Putamen (tissue), 1 donor: ENCODE results near the gene UMAD1.
A peak's percentile ranks its signal among the peaks of the same experiment; 100 is the strongest.

Experiments used
- DNase-seq: peaks from one replicate; pipeline ENCODE4 v3.0.0-alpha.2; 2016; ENCODE audit warnings: low spot score

Gene UMAD1

GRCh38 chr7:7830122-7830878 lies 189.7 kb downstream of the UMAD1 start:
- no peak for DNase-seq

- no peak for DNase-seq
Observed at GRCh38 chr7:7832518-7832917, 192.0 kb downstream of the UMAD1 start.

GRCh38 chr7:7834761-7835160 lies 194.2 kb downstream of the UMAD1 start:
- no peak for DNase-seq

- DNase-seq, result no peak
Observed at GRCh38 chr7:7841027-7841426, 200.5 kb downstream of the UMAD1 start.

- DNase-seq, result no peak
Observed at GRCh38 chr7:7843240-7843639, 202.7 kb downstream of the UMAD1 start.

- no peak for DNase-seq
Observed at GRCh38 chr7:7843972-7844371, 203.4 kb downstream of the UMAD1 start.

GRCh38 chr7:7848246-7848645 lies 207.7 kb downstream of the UMAD1 start:
- no peak for DNase-seq

GRCh38 chr7:7848892-7849291 lies 208.3 kb downstream of the UMAD1 start:
- DNase-seq, result no peak

GRCh38 chr7:7850150-7850549 lies 209.6 kb downstream of the UMAD1 start:
- no peak for DNase-seq

GRCh38 chr7:7851381-7851780 lies 210.8 kb downstream of the UMAD1 start:
- no peak for DNase-seq

- no peak for DNase-seq
Observed at GRCh38 chr7:7851991-7852390, 211.4 kb downstream of the UMAD1 start.

GRCh38 chr7:7857143-7857583 lies 216.6 kb downstream of the UMAD1 start:
- no peak for DNase-seq

- DNase-seq, result no peak
Observed at GRCh38 chr7:7858559-7858958, 218.0 kb downstream of the UMAD1 start.

- no peak for DNase-seq
Observed at GRCh38 chr7:7859411-7859810, 218.9 kb downstream of the UMAD1 start.

- DNase-seq, result no peak
Observed at GRCh38 chr7:7861211-7861633, 220.7 kb downstream of the UMAD1 start.

- DNase-seq, result no peak
Observed at GRCh38 chr7:7862393-7862792, 221.8 kb downstream of the UMAD1 start.

- DNase-seq, result peak; percentile 38
Observed at GRCh38 chr7:7867846-7868571, 227.5 kb downstream of the UMAD1 start.

- no peak for DNase-seq
Observed at GRCh38 chr7:7868572-7868899, 228.0 kb downstream of the UMAD1 start.

- no peak for DNase-seq
Observed at GRCh38 chr7:7869036-7869435, 228.5 kb downstream of the UMAD1 start.

GRCh38 chr7:7869651-7870050 lies 229.1 kb downstream of the UMAD1 start:
- DNase-seq, result no peak

- no peak for DNase-seq
Observed at GRCh38 chr7:7870555-7870954, 230.0 kb downstream of the UMAD1 start.

GRCh38 chr7:7876419-7876818 lies 235.9 kb downstream of the UMAD1 start:
- DNase-seq, result no peak

GRCh38 chr7:7881581-7881980 lies 241.0 kb downstream of the UMAD1 start:
- DNase-seq, result no peak

- no peak for DNase-seq
Observed at GRCh38 chr7:7882888-7883287, 242.3 kb downstream of the UMAD1 start.
